PC-9 (cell line): ENCODE results near the gene CAPZB.

Source experiments
- EZH2 ChIP-seq: fragments of 200-600 bp; sonication (generic); IDR thresholded peaks from 2 replicates; pipeline ENCODE4 v1.8.0; 2017; ENCODE audit warnings: antibody characterized with exemption, low read depth
- TF ChIP-seq, protein P1 (sequence below): fragments of 200-600 bp; sonication (generic); conservative IDR thresholded peaks from 2 replicates; pipeline ENCODE4 v1.6.1; 2017; ENCODE audit warnings: mixed run types, antibody characterized with exemption, mild to moderate bottlenecking, moderate library complexity

DNA sequence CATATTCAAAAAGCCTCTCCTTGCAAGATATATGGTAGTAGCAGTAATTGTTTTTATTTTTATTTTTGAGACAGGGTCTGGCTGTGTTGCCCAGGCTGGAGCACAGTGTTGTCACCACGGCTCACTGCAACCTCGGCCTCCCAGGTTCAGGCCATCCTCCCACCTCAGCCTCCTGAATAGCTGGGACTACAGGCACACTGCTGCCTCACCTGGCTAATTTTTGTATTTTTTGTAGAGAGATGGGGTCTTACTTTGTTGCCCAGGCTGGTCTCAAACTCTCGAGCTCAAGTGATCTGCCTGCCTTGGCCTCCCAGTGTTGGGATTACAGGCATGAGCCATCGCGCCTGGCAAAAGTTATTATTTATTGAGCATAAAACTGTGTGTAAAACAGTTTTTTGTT, 134.8 kb downstream of the CAPZB start:
- TF ChIP-seq, protein P1, sequence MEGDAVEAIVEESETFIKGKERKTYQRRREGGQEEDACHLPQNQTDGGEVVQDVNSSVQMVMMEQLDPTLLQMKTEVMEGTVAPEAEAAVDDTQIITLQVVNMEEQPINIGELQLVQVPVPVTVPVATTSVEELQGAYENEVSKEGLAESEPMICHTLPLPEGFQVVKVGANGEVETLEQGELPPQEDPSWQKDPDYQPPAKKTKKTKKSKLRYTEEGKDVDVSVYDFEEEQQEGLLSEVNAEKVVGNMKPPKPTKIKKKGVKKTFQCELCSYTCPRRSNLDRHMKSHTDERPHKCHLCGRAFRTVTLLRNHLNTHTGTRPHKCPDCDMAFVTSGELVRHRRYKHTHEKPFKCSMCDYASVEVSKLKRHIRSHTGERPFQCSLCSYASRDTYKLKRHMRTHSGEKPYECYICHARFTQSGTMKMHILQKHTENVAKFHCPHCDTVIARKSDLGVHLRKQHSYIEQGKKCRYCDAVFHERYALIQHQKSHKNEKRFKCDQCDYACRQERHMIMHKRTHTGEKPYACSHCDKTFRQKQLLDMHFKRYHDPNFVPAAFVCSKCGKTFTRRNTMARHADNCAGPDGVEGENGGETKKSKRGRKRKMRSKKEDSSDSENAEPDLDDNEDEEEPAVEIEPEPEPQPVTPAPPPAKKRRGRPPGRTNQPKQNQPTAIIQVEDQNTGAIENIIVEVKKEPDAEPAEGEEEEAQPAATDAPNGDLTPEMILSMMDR, result no peak
- no peak for TF ChIP-seq EZH2
